Measurements from ENCODE around the gene MCTP2. TPM values are rescaled to one million over a fixed set of nuclear protein-coding genes. Genes with fewer than 3 reads are reported as not detected.

MCTP2 gene
- total RNA-seq, 4 donors from 2014 or later, result 35.2 to 84.0 (median 61.2) TPM

DNA sequence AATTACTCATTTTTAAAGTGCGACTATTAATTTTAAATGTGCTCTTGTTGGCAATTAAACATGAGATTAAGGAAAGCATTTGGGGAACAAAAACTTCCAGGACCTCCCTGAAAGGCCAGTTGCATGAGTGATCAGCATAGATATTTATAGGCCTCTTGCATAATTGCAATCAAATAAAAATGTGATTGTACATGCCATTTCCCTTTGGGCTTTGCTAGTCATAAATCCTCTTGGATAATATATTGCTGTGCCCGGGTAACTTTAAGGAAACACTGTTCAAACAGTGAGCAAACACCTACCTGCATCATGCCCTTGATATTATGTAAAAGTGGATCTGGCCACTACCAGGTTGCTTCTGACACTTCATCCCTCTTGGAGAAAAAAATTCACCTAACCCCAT is 239.1 kb downstream of the MCTP2 start:
- H3K4me1 ChIP-seq, result no peaks in the 10 kb centered on the region
- intact Hi-C loops (cut with DNase I), result no loop called here
- no peaks in the 10 kb centered on the region for H3K9me3 ChIP-seq
- no peak overlapping the region for H3K4me3 ChIP-seq (replicated peaks in 1 of 3)
- WGBS, 2 donors, result 77 to 91% methylated on average over 2 of the region's 2 CpGs
- H3K27ac ChIP-seq, result no peak overlapping the region
- no peak for DNase-seq
- TF ChIP-seq, protein P1, sequence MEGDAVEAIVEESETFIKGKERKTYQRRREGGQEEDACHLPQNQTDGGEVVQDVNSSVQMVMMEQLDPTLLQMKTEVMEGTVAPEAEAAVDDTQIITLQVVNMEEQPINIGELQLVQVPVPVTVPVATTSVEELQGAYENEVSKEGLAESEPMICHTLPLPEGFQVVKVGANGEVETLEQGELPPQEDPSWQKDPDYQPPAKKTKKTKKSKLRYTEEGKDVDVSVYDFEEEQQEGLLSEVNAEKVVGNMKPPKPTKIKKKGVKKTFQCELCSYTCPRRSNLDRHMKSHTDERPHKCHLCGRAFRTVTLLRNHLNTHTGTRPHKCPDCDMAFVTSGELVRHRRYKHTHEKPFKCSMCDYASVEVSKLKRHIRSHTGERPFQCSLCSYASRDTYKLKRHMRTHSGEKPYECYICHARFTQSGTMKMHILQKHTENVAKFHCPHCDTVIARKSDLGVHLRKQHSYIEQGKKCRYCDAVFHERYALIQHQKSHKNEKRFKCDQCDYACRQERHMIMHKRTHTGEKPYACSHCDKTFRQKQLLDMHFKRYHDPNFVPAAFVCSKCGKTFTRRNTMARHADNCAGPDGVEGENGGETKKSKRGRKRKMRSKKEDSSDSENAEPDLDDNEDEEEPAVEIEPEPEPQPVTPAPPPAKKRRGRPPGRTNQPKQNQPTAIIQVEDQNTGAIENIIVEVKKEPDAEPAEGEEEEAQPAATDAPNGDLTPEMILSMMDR (IDR thresholded peaks at IDR 0.05), result no peak
- no peak for TF ChIP-seq POLR2A (IDR thresholded peaks at IDR 0.05)
- no peaks in the 10 kb centered on the region for H3K36me3 ChIP-seq
- H3K27me3 ChIP-seq, result no peaks in the 10 kb centered on the region

GRCh38 chr15:94476686-94477085 is 245.3 kb downstream of the MCTP2 start:
- H3K36me3 ChIP-seq, result no peaks in the 10 kb centered on the region
- H3K27ac ChIP-seq, result no peak overlapping the region
- peak in 1 of 2 donors; percentile 14 for DNase-seq
- TF ChIP-seq, protein P1 (IDR thresholded peaks at IDR 0.05), result no peak
- TF ChIP-seq POLR2A (IDR thresholded peaks at IDR 0.05), result no peak
- H3K9me3 ChIP-seq, result no peaks in the 10 kb centered on the region
- no peaks in the 10 kb centered on the region for H3K4me1 ChIP-seq
- H3K27me3 ChIP-seq, result no peaks in the 10 kb centered on the region
- no peak overlapping the region for H3K4me3 ChIP-seq (replicated peaks in 1 of 3)
- WGBS, 2 donors, result 49 to 63% methylated on average over 5 of the region's 5 CpGs
- intact Hi-C loops (cut with DNase I), result no loop called here

DNA sequence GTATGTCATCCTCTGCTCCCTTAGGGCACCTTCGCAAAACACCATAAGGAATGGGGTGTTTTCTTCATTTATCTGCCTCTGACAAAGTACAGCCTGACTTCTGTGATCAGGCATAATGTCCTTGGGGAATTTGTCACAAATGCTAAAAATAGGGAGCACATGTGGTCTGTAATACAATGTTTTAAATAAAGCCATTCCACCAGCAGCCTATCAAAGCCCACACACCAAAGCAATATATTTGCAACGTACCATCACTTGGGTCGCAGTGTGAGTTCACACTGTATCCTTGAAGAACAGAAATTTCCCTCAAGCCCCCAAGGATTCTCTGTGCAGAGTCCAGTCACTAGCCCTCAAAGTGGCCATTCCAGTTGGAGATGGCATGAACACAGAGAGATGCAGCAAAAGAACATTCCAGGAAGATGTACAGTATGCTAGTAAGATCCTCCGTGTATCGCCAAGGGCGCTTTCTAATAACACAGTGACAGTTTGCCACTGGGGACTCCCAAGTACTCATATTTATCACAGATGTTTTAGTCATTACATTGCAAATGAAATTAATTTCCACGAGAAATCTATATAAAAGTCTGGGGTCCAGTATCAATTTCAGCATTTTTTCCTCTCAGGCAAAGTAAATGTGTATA is 246.7 kb downstream of the MCTP2 start:
- TF ChIP-seq, protein P1 (IDR thresholded peaks at IDR 0.05), result no peak
- TF ChIP-seq POLR2A (IDR thresholded peaks at IDR 0.05), result no peak
- Histone ChIP-seq H3K27me3 (no peaks in the 10 kb centered on the region), H3K4me3 (replicated peaks in 1 of 3) (no peak overlapping the region), H3K9me3 (no peaks in the 10 kb centered on the region), H3K27ac (no peak overlapping the region), H3K4me1 (no peaks in the 10 kb centered on the region), H3K36me3 (no peaks in the 10 kb centered on the region)
- DNase-seq, result no peak
- WGBS, 2 donors, result 86 to 89% methylated on average over 7 of the region's 7 CpGs
- intact Hi-C loops (cut with DNase I), result no loop called here

- no peak overlapping the region for H3K27ac ChIP-seq
- H3K4me3 ChIP-seq (replicated peaks in 1 of 3), result no peak overlapping the region
- TF ChIP-seq POLR2A (IDR thresholded peaks at IDR 0.05), result no peak
- TF ChIP-seq, protein P1 (IDR thresholded peaks at IDR 0.05), result no peak
- 74 to 81% methylated on average over 8 of the region's 8 CpGs for WGBS, 2 donors
- intact Hi-C loops (cut with DNase I), result no loop called here
- H3K9me3 ChIP-seq, result no peaks in the 10 kb centered on the region
- H3K4me1 ChIP-seq, result no peaks in the 10 kb centered on the region
- no peak for DNase-seq
- no peaks in the 10 kb centered on the region for H3K27me3 ChIP-seq
- no peaks in the 10 kb centered on the region for H3K36me3 ChIP-seq
These were observed 247.4 kb downstream of the MCTP2 start for GRCh38 chr15:94478763-94479162.

DNA sequence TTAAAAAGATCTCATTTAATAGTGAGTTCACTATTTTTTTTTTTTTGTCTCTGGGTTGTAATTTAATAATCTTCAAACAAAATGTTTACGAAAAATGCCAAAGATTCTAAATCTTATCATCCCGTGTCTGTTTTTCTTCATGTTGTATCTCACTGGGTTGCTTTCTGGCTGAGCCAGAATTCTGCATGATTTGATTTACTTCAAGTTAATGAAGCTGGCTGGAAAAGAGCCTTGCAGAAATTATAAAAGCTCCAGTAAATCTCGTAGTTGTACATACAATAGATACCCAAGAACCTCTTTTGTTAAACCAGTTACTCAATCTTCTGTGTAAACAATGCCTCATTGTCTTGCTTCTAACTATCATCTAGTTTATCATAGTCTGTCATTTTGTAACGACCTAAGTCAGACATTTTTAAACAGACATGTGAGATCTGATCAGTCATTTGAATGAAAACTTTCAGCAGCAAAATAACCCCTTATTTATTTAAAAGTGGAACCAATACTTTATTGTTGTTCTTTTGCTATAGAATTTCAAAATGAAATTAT is 249.0 kb downstream of the MCTP2 start:
- no peak for DNase-seq
- Histone ChIP-seq H3K36me3 (no peaks in the 10 kb centered on the region), H3K9me3 (no peaks in the 10 kb centered on the region), H3K4me1 (no peaks in the 10 kb centered on the region), H3K4me3 (replicated peaks in 1 of 3) (no peak overlapping the region), H3K27ac (no peak overlapping the region), H3K27me3 (no peaks in the 10 kb centered on the region)
- 70 to 71% methylated on average over 4 of the region's 4 CpGs for WGBS, 2 donors
- intact Hi-C loops (cut with DNase I), result no loop called here
- TF ChIP-seq POLR2A (IDR thresholded peaks at IDR 0.05), result no peak
- TF ChIP-seq, protein P1 (IDR thresholded peaks at IDR 0.05), result no peak
